Ishikawa (cell line): ENCODE results near the gene ACOX3.

Experiments used
- CEBPB ChIP-seq: IDR thresholded peaks from 2 replicates; pipeline ENCODE4 v1.6.1; 2012
- CREB1 ChIP-seq: IDR thresholded peaks from 2 replicates; pipeline ENCODE4 v1.6.1; 2012; ENCODE audit warnings: low read depth
- EGR1 ChIP-seq: IDR thresholded peaks from 2 replicates; pipeline ENCODE4 v1.6.1; 2012
- EP300 ChIP-seq: IDR thresholded peaks from 2 replicates; pipeline ENCODE4 v1.6.1; 2012; ENCODE audit warnings: borderline replicate concordance
- FOXM1 ChIP-seq: IDR thresholded peaks from 2 replicates; pipeline ENCODE4 v1.6.1; 2012; ENCODE audit warnings: low read depth, borderline replicate concordance
- RAD21 ChIP-seq: IDR thresholded peaks from 2 replicates; pipeline ENCODE4 v1.6.1; 2012; ENCODE audit warnings: low read depth
- TAF1 ChIP-seq: IDR thresholded peaks from 2 replicates; pipeline ENCODE4 v1.6.1; 2012; ENCODE audit warnings: low read depth, mild to moderate bottlenecking
- TCF12 ChIP-seq: IDR thresholded peaks from 2 replicates; pipeline ENCODE4 v1.6.1; 2012; ENCODE audit warnings: low read depth
- TEAD4 ChIP-seq: IDR thresholded peaks from 2 replicates; pipeline ENCODE4 v1.6.1; 2012
- YY1 ChIP-seq: IDR thresholded peaks from 2 replicates; pipeline ENCODE4 v1.6.1; 2012; ENCODE audit warnings: low read depth
- ZBTB7A ChIP-seq: IDR thresholded peaks from 2 replicates; pipeline ENCODE4 v1.6.1; 2012; ENCODE audit warnings: low read depth
- TF ChIP-seq, protein P1 (sequence below): IDR thresholded peaks from 2 replicates; pipeline ENCODE4 v1.6.1; 2012
- TF ChIP-seq, protein P2 (sequence below): IDR thresholded peaks from 2 replicates; pipeline ENCODE4 v1.6.1; 2012
- TF ChIP-seq, protein P3 (sequence below): IDR thresholded peaks from 2 replicates; pipeline ENCODE4 v1.6.1; 2012; ENCODE audit warnings: low read depth, mild to moderate bottlenecking

DNA sequence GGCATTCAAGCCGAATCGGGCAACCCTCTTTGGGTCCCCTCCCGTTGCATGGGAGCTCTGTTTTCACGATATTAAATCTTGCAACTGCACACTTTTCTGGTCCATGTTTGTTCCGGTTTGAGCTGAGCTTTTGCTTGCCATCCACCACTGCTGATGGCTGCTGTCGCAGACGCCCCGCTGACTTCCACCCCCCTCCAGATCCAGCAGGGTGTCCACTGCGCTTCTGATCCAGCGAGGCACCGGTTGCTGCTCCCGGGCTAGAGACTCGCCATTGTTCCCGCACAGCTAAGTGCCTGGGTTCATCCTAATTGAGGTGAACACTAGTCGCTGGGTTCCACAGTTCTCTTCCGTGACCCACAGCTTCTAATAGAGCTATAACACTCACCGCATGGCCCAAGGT lies 13.3 kb downstream of the ACOX3 start:
- TF ChIP-seq ZBTB7A = no peak
- TF ChIP-seq TEAD4 = no peak
- no peak for TF ChIP-seq CREB1
- no peak for TF ChIP-seq YY1
- TF ChIP-seq, protein P1, sequence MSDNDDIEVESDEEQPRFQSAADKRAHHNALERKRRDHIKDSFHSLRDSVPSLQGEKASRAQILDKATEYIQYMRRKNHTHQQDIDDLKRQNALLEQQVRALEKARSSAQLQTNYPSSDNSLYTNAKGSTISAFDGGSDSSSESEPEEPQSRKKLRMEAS = no peak
- no peak for TF ChIP-seq TAF1
- TF ChIP-seq, protein P2, sequence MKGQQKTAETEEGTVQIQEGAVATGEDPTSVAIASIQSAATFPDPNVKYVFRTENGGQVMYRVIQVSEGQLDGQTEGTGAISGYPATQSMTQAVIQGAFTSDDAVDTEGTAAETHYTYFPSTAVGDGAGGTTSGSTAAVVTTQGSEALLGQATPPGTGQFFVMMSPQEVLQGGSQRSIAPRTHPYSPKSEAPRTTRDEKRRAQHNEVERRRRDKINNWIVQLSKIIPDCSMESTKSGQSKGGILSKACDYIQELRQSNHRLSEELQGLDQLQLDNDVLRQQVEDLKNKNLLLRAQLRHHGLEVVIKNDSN = no peak
- no peak for TF ChIP-seq FOXM1
- TF ChIP-seq, protein P3, sequence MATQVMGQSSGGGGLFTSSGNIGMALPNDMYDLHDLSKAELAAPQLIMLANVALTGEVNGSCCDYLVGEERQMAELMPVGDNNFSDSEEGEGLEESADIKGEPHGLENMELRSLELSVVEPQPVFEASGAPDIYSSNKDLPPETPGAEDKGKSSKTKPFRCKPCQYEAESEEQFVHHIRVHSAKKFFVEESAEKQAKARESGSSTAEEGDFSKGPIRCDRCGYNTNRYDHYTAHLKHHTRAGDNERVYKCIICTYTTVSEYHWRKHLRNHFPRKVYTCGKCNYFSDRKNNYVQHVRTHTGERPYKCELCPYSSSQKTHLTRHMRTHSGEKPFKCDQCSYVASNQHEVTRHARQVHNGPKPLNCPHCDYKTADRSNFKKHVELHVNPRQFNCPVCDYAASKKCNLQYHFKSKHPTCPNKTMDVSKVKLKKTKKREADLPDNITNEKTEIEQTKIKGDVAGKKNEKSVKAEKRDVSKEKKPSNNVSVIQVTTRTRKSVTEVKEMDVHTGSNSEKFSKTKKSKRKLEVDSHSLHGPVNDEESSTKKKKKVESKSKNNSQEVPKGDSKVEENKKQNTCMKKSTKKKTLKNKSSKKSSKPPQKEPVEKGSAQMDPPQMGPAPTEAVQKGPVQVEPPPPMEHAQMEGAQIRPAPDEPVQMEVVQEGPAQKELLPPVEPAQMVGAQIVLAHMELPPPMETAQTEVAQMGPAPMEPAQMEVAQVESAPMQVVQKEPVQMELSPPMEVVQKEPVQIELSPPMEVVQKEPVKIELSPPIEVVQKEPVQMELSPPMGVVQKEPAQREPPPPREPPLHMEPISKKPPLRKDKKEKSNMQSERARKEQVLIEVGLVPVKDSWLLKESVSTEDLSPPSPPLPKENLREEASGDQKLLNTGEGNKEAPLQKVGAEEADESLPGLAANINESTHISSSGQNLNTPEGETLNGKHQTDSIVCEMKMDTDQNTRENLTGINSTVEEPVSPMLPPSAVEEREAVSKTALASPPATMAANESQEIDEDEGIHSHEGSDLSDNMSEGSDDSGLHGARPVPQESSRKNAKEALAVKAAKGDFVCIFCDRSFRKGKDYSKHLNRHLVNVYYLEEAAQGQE = no peak
- no peak for TF ChIP-seq RAD21
- TF ChIP-seq CEBPB = no peak
- no peak for TF ChIP-seq EP300
- no peak for TF ChIP-seq EGR1
- no peak for TF ChIP-seq TCF12
